ENCODE data around the gene KRTAP12-2.

DNA sequence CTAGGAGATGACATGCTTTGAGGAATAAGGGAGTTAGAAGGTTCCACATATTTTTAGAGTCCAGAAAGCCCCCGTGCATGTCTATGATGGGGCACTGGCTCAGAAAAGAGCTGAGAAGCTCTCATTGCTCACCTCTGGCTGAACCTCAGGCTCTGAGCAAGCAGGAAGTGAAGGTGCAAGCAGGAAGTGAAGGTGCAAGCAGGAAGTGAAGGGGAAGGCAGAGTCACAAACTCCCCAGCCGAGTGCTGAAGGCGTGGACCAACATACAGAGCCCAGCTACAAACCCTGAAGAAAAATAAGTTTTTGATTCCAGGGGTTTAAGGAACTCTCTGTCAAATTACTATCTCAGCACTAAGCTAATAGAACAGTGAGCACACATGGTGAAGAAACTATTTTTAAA lies 47.8 kb downstream of the KRTAP12-2 start:
- TF ChIP-seq POLR2A (IDR thresholded peaks at IDR 0.05), result no peak
- TF ChIP-seq, protein P1, sequence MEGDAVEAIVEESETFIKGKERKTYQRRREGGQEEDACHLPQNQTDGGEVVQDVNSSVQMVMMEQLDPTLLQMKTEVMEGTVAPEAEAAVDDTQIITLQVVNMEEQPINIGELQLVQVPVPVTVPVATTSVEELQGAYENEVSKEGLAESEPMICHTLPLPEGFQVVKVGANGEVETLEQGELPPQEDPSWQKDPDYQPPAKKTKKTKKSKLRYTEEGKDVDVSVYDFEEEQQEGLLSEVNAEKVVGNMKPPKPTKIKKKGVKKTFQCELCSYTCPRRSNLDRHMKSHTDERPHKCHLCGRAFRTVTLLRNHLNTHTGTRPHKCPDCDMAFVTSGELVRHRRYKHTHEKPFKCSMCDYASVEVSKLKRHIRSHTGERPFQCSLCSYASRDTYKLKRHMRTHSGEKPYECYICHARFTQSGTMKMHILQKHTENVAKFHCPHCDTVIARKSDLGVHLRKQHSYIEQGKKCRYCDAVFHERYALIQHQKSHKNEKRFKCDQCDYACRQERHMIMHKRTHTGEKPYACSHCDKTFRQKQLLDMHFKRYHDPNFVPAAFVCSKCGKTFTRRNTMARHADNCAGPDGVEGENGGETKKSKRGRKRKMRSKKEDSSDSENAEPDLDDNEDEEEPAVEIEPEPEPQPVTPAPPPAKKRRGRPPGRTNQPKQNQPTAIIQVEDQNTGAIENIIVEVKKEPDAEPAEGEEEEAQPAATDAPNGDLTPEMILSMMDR (IDR thresholded peaks at IDR 0.05), result no peak
